GM12865 (cell line): ENCODE results near the gene SPECC1.
"Not testable (repeated sequence)": the region's sequence is repeated elsewhere in the genome, so short reads cannot be mapped to it uniquely, and the experiment has no call there.

Experiments used
- DNase-seq: peaks from one replicate; pipeline ENCODE4 v3.0.0; 2010; ENCODE audit warnings: low read depth
- H3K4me3 ChIP-seq: 2 replicates; pipeline ENCODE4 v1.5.1; 2011; ENCODE audit warnings: mild to moderate bottlenecking, low read depth, low read length, control low read depth
- TF ChIP-seq, protein P1 (sequence below): IDR thresholded peaks from 2 replicates; pipeline ENCODE4 v1.5.1; 2011; ENCODE audit warnings: low read length, control low read depth, low read depth, inconsistent platforms; ENCODE audit not compliant: insufficient read depth; ENCODE audit errors: missing control alignments

The SPECC1 gene

DNA sequence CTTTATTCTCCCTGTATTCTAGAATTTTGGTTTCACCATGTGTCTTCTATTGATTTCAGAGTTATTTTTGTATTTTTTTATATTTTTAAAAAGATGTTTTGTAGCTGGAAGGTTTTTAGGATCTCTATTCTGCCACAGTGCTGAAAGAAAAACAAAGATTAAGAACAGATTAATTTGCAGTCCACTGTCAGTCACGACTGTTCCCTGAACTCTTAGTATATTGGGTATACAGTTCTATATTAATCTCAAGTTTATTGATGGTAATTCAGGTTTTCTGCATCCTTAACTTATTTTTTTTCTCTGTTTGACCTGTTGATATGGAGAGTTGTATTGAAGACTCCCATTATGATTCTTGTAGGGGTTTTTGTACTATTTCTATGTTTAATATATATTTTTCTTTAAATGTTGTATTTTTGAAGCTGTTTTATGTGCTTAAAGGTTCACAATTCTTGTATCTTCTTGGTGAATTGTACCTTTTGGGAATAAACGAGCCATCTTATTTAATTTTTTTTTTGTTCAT lies 2.9 kb downstream of the SPECC1 start:
- DNase-seq = no peak
- no peak overlapping the region for H3K4me3 ChIP-seq
- TF ChIP-seq, protein P1, sequence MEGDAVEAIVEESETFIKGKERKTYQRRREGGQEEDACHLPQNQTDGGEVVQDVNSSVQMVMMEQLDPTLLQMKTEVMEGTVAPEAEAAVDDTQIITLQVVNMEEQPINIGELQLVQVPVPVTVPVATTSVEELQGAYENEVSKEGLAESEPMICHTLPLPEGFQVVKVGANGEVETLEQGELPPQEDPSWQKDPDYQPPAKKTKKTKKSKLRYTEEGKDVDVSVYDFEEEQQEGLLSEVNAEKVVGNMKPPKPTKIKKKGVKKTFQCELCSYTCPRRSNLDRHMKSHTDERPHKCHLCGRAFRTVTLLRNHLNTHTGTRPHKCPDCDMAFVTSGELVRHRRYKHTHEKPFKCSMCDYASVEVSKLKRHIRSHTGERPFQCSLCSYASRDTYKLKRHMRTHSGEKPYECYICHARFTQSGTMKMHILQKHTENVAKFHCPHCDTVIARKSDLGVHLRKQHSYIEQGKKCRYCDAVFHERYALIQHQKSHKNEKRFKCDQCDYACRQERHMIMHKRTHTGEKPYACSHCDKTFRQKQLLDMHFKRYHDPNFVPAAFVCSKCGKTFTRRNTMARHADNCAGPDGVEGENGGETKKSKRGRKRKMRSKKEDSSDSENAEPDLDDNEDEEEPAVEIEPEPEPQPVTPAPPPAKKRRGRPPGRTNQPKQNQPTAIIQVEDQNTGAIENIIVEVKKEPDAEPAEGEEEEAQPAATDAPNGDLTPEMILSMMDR = no peak

DNA sequence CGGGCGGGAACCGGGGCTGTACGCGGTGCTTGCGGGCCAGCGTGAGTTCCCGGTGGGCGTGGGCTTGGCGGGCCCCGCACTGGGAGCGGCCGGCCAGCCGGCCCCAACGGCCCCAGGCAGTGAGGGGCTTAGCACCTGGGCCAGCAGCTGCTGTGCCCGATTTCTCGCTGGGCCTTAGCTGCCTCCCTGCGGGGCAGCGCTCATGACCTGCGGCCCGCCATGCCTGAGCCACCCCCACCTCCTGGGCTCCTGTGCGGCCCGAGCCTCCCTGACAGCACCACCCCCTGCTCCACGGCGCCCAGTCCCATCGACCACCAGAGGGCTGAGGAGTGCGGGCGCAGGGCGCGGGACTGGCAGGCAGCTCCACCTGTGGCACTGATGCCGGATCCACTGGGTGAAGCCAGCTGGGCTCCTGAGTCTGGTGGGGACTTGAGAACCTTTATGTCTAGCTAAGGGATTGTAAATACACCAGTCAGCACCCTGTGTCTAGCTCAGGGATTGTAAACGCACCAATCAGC lies 7.4 kb downstream of the SPECC1 start:
- H3K4me3 ChIP-seq, DNase-seq: not testable (repeated sequence)

DNA sequence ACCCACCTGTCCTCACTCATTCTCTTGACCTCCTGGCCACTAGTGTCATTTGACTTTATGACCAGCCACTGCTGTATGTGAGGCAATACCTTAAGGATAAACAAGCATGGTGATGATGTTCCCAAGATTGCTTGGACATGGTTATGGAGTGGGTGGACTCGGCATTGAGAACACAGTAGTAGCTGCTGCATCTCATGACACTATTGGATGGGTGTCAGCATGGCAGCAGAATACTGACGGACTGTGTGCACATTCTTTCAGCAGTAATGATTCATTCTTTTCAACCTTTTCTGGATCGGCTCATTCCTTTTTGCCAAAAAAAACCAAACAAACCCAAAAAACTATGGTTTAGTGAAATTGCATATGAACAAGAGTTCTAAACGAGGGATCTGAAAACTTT lies 13.5 kb downstream of the SPECC1 start:
- no peak overlapping the region for H3K4me3 ChIP-seq
- no peak for DNase-seq
- TF ChIP-seq, protein P1 = no peak

DNA sequence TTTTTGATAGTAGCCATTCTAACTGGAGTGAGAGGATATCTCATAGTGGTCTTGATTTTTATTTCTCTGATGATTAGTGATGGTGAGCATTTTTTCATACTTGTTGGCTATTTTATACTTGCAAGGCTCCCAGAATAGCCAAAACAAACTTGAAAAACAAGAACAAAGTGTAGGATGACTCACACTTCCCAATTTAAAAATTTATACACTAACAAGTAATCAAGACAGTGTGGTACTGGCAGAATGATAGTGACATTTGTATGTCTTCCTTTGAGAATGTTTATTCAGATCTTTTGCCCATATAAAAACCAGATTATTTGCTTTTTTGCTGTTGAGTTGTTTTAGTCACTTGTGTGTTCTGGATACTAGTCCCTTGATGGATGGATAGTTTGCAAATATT lies 17.8 kb downstream of the SPECC1 start:
- H3K4me3 ChIP-seq = no peak overlapping the region
- TF ChIP-seq, protein P1 = no peak
- DNase-seq = no peak

DNA sequence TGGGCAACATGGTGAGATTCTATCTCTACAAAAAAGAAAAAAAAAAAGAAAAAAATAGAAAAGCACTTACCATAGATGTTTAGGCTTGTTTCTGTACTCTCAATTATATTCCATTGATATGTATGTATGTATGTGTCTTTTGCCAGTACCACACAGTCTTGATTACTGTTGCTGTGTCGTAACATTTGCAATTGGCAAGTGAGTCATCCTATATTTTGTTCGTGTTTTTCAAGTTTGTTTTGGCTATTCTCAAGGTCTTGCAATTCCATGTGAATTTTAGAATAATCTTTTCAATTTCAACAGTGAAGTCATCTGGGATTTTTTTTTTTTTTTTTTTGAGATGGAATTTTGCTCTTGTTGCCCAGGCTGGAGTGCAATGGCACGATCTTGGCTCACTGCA lies 19.3 kb downstream of the SPECC1 start:
- DNase-seq = no peak
- TF ChIP-seq, protein P1 = no peak
- no peak overlapping the region for H3K4me3 ChIP-seq

DNA sequence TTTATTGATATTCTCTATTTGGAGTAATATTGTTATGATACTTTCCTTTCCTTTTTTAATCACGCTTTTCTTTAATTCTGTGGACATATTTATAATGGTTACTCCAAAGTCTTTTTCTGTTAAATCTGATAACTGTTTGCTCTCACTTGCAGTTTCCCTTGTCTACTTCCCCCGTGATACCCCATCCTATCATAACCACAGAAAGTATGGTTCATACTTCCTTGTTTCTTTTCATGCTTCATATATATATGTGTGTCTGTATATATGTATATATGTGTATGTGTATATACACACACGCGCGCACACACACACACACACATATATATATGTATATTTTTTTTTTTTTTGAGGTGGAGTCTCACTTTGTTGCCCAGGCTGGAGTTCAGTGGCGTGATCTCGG lies 23.5 kb downstream of the SPECC1 start:
- H3K4me3 ChIP-seq = no peak overlapping the region
- TF ChIP-seq, protein P1 = no peak
- peak; percentile 15 for DNase-seq

DNA sequence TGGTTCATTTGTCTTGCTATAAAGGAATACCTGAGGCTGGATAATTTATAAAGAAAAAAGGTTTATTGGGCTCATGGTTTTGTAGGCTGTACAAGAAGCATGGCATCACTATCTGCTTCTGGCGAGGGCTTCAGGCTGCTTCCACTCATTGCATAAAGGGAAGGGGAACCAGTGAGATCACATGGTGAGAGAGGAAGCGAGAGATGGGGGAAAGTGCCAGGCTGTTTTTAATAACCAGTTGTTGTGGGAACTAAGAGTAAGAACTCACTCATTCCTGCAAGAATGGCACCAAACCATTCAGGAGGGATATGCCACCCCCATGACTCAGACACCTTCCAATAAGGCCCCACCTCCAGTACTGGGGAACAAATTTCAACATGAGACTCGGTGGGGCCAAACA lies 24.3 kb downstream of the SPECC1 start:
- TF ChIP-seq, protein P1 = no peak

DNA sequence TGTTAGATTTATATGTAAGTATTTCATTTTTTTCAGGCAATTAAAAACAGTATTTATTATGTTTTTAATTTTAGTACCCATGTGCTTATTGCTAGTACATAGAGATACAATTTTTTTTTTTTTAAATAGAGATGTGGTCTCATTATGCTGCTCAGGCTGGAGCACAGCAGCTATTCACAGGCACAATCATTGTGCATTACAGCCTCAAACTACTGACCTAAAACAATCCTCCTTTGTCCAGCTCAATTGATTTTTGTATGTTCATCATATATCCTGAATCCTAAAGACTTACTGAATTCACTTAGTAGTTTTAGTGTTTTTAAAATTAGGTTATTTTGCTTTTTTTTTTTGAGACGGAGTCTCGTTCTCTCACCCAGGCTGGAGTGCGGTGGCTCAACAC lies 26.3 kb downstream of the SPECC1 start:
- TF ChIP-seq, protein P1 = no peak
- H3K4me3 ChIP-seq = no peak overlapping the region
- no peak for DNase-seq

More for the DNA sequence above, 24.3 kb downstream of the SPECC1 start:
- H3K4me3 ChIP-seq = no peak overlapping the region
- no peak for DNase-seq

DNA sequence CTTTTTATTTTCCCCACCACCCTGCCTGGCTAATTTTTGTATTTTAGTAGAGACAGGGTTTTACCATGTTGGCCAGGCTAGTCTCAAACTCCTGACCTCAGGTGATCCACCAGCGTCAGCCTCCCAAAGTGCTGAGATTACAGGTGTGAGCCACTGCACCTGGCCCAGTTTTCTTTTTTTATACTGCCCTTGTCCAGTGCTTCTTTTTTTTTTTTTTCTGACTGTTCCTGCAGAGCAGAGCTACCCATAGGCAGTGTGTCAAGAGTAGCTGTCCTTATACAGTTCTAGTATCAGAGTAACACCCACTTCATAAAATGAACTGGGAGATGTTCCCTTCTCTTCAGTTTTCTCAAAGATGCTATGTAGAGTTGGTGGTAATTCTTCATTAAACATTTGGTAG lies 28.1 kb downstream of the SPECC1 start:
- not testable (repeated sequence) for H3K4me3 ChIP-seq, DNase-seq
